SK-N-MC (cell line): ENCODE measurements around the gene CDKN2AIPNL.
"Not testable (repeated sequence)": the region's sequence is repeated elsewhere in the genome, so short reads cannot be mapped to it uniquely, and the experiment has no call there.

Experiments used
- DNase-seq: peaks from one replicate; pipeline ENCODE4 v3.0.0-alpha.2; 2011; ENCODE audit warnings: low read depth, low spot score
- H3K27ac ChIP-seq: fragments of 200-600 bp; sonication (generic); 2 replicates; pipeline ENCODE4 v1.5.1; 2016; ENCODE audit warnings: mixed run types
- H3K36me3 ChIP-seq: fragments of 200-600 bp; sonication (generic); 2 replicates; pipeline ENCODE4 v1.6.1; 2017; ENCODE audit warnings: antibody characterized with exemption, low read length, mixed read lengths; ENCODE audit not compliant: insufficient read depth
- H3K4me3 ChIP-seq: fragments of 200-600 bp; sonication (generic); 2 replicates; pipeline ENCODE4 v1.5.1; 2016
- H3K9ac ChIP-seq: fragments of 200-600 bp; sonication (generic); 2 replicates; pipeline ENCODE4 v1.8.0; 2017; ENCODE audit warnings: mixed run types, mixed read lengths; ENCODE audit not compliant: insufficient read length
- H3K9me3 ChIP-seq: fragments of 200-600 bp; sonication (generic); 2 replicates; pipeline ENCODE4 v1.6.1; 2017; ENCODE audit warnings: low read depth, mild to moderate bottlenecking, antibody characterized with exemption, low read length, moderate library complexity, mixed read lengths
- EZH2 ChIP-seq: fragments of 200-600 bp; sonication (generic); IDR thresholded peaks from one replicate; pipeline ENCODE4 v1.6.1; 2017; ENCODE audit warnings: antibody characterized with exemption
- FOXP2 ChIP-seq: optimal IDR thresholded peaks from 2 replicates; pipeline ENCODE3; 2011; ENCODE audit warnings: mild to moderate bottlenecking, moderate library complexity; ENCODE audit not compliant: insufficient read depth; ENCODE audit errors: extremely low read length, control extremely low read depth
- POLR2AphosphoS5 ChIP-seq: IDR thresholded peaks from 2 replicates; pipeline ENCODE4 v1.6.1; 2012; ENCODE audit warnings: mild to moderate bottlenecking, low read depth, low read length, borderline replicate concordance

CDKN2AIPNL gene

GRCh38 chr5:134396274-134396673, 15.4 kb downstream of the CDKN2AIPNL start:
- no peak overlapping the region for H3K9ac ChIP-seq
- TF ChIP-seq EZH2 (no peak), POLR2AphosphoS5 (no peak), FOXP2 (no peak)
- H3K36me3 ChIP-seq = peaks cover 70% of the 10 kb centered on the region
- no peak for DNase-seq
- no peaks in the 10 kb centered on the region for H3K9me3 ChIP-seq
- no peak overlapping the region for H3K27ac ChIP-seq
- no peak overlapping the region for H3K4me3 ChIP-seq

GRCh38 chr5:134394932-134395331, 16.7 kb downstream of the CDKN2AIPNL start:
- H3K9ac ChIP-seq = no peak overlapping the region
- no peak overlapping the region for H3K4me3 ChIP-seq
- H3K27ac ChIP-seq = no peak overlapping the region
- no peak for DNase-seq
- H3K9me3 ChIP-seq = no peaks in the 10 kb centered on the region
- peaks cover 80% of the 10 kb centered on the region for H3K36me3 ChIP-seq
- no peak for TF ChIP-seq FOXP2
- no peak for TF ChIP-seq EZH2
- no peak for TF ChIP-seq POLR2AphosphoS5

GRCh38 chr5:134392301-134392700, 19.4 kb downstream of the CDKN2AIPNL start:
- Histone ChIP-seq H3K9me3 (no peaks in the 10 kb centered on the region), H3K36me3 (peaks cover 82% of the 10 kb centered on the region)

GRCh38 chr5:134387443-134387842, 24.2 kb downstream of the CDKN2AIPNL start:
- H3K9ac ChIP-seq = no peak overlapping the region
- H3K4me3 ChIP-seq = no peak overlapping the region
- no peak for TF ChIP-seq FOXP2
- TF ChIP-seq EZH2 = no peak
- H3K9me3 ChIP-seq = no peaks in the 10 kb centered on the region
- no peak overlapping the region for H3K27ac ChIP-seq
- DNase-seq = no peak
- peaks cover 71% of the 10 kb centered on the region for H3K36me3 ChIP-seq

More at GRCh38 chr5:134392301-134392700, 19.4 kb downstream of the CDKN2AIPNL start:
- no peak for DNase-seq
- H3K4me3 ChIP-seq = no peak overlapping the region
- no peak overlapping the region for H3K9ac ChIP-seq
- TF ChIP-seq EZH2 (no peak), FOXP2 (no peak), POLR2AphosphoS5 (no peak)
- H3K27ac ChIP-seq = no peak overlapping the region

GRCh38 chr5:134383980-134384697, 27.5 kb downstream of the CDKN2AIPNL start:
- no peaks in the 10 kb centered on the region for H3K9me3 ChIP-seq
- TF ChIP-seq EZH2 = no peak
- no peak for TF ChIP-seq POLR2AphosphoS5
- no peak for TF ChIP-seq FOXP2
- H3K36me3 ChIP-seq = peaks cover 60% of the 10 kb centered on the region
- no peak overlapping the region for H3K9ac ChIP-seq
- no peak overlapping the region for H3K27ac ChIP-seq
- DNase-seq = no peak
- no peak overlapping the region for H3K4me3 ChIP-seq

- not testable (repeated sequence) for H3K4me3 ChIP-seq, H3K9ac ChIP-seq, H3K27ac ChIP-seq, DNase-seq, H3K9me3 ChIP-seq
- H3K36me3 ChIP-seq = peaks cover 55% of the 10 kb centered on the region
Measured at GRCh38 chr5:134382204-134382603, 29.5 kb downstream of the CDKN2AIPNL start.

GRCh38 chr5:134380346-134380745, 31.3 kb downstream of the CDKN2AIPNL start:
- H3K4me3 ChIP-seq = no peak overlapping the region
- no peak for DNase-seq
- H3K9ac ChIP-seq = no peak overlapping the region
- peaks cover 60% of the 10 kb centered on the region for H3K36me3 ChIP-seq
- no peak overlapping the region for H3K27ac ChIP-seq
- H3K9me3 ChIP-seq = no peaks in the 10 kb centered on the region
- no peak for TF ChIP-seq EZH2
- TF ChIP-seq FOXP2 = no peak
- no peak for TF ChIP-seq POLR2AphosphoS5

- Histone ChIP-seq H3K36me3 (peaks cover 33% of the 10 kb centered on the region), H3K4me3 (no peak overlapping the region), H3K9ac (no peak overlapping the region), H3K27ac (no peak overlapping the region; the same call in 1 of the 2 replicates), H3K9me3 (no peaks in the 10 kb centered on the region)
- no peak for DNase-seq
- TF ChIP-seq FOXP2 (no peak), EZH2 (no peak), POLR2AphosphoS5 (no peak)
Measured at GRCh38 chr5:134374232-134374631, 37.4 kb downstream of the CDKN2AIPNL start.

- not testable (repeated sequence) for H3K27ac ChIP-seq, H3K4me3 ChIP-seq, DNase-seq, H3K9ac ChIP-seq, H3K9me3 ChIP-seq
- peaks cover 28% of the 10 kb centered on the region for H3K36me3 ChIP-seq
Measured at GRCh38 chr5:134373633-134374032, 38.0 kb downstream of the CDKN2AIPNL start.
